Endodermal cell (in vitro differentiated cells): ENCODE data around the gene ROBO1. TPM values are rescaled to one million over a fixed set of nuclear protein-coding genes. Genes with fewer than 3 reads are reported as not detected.
"Not testable (repeated sequence)": the region's sequence is repeated elsewhere in the genome, so short reads cannot be mapped to it uniquely, and the experiment has no call there.

Experiments
- DNase-seq: peaks from one replicate; pipeline ENCODE4 v3.0.0-alpha.2; 2017
- H3K27ac ChIP-seq: 2 replicates; pipeline ENCODE4 v1.5.1; 2013; ENCODE audit warnings: mild to moderate bottlenecking, low read depth, low read length, moderate library complexity
- H3K27me3 ChIP-seq: 2 replicates; pipeline ENCODE4 v1.6.1; 2013; ENCODE audit warnings: mild to moderate bottlenecking, low read length, moderate library complexity; ENCODE audit not compliant: insufficient read depth, control insufficient read depth, poor library complexity, severe bottlenecking
- H3K36me3 ChIP-seq: 2 replicates; pipeline ENCODE4 v1.7.0; 2013; ENCODE audit warnings: mild to moderate bottlenecking, low read length, moderate library complexity; ENCODE audit not compliant: control insufficient read depth, insufficient read depth
- H3K4me1 ChIP-seq: one replicate; pipeline ENCODE4 v1.7.0; 2013; ENCODE audit warnings: low read length; ENCODE audit not compliant: control insufficient read depth, insufficient read depth
- H3K4me3 ChIP-seq: 2 replicates; pipeline ENCODE4 v1.5.1; 2013; ENCODE audit warnings: mild to moderate bottlenecking, low read length, moderate library complexity
- H3K9ac ChIP-seq: 2 replicates; pipeline ENCODE4 v1.6.1; 2013; ENCODE audit warnings: mild to moderate bottlenecking, low read length, moderate library complexity; ENCODE audit not compliant: poor library complexity, severe bottlenecking; ENCODE audit errors: extremely low read depth
- H3K9me3 ChIP-seq: 2 replicates; pipeline ENCODE4 v1.6.1; 2013; ENCODE audit warnings: mild to moderate bottlenecking, low read length, moderate library complexity; ENCODE audit not compliant: control insufficient read depth
- H3K27ac Mint-ChIP-seq: 2 replicates; pipeline ENCODE4 v1.8.0; 2020; ENCODE audit warnings: mixed read lengths
- H3K27me3 Mint-ChIP-seq: 2 replicates; pipeline ENCODE4 v1.8.0; 2021; ENCODE audit warnings: mild to moderate bottlenecking, mixed read lengths; ENCODE audit not compliant: insufficient read depth
- H3K36me3 Mint-ChIP-seq: 2 replicates; pipeline ENCODE4 v1.8.0; 2020; ENCODE audit warnings: low read depth, mixed read lengths
- H3K4me1 Mint-ChIP-seq: 2 replicates; pipeline ENCODE4 v1.8.0; 2020; ENCODE audit warnings: mixed read lengths
- H3K4me3 Mint-ChIP-seq: 2 replicates; pipeline ENCODE4 v1.8.0; 2020; ENCODE audit warnings: mild to moderate bottlenecking, moderate library complexity, mixed read lengths
- H3K9me3 Mint-ChIP-seq: 2 replicates; pipeline ENCODE4 v1.8.0; 2020; ENCODE audit warnings: mild to moderate bottlenecking, mixed read lengths
- WGBS, 2 experiments: methylation state at CpG; one replicate each; pipeline versions ENCODE4 v1.1.5 to v1.1.7; 2013; ENCODE audit warnings: missing lambda C conversion rate in 2 of 2, mixed read lengths in 1 of 2; ENCODE audit not compliant: insufficient coverage in 1 of 2, insufficient read length in 1 of 2; 5-methylcytosine and 5-hydroxymethylcytosine counted together
- total RNA-seq, 2 donors: library from RNA; stranded (reverse); fragmentation: NEBNext Ultra II Directional in 1 of 2; extraction: Animal tissue kit (Norgen Biotek cat#: 25700) in 1 of 2; gene quantifications; 2 replicates in 1 of 2; 3 replicates in 1 of 2; pipeline ENCODE4 v1.2.1, GENCODE V29; 2021
- TF ChIP-seq, protein P1 (sequence below): fragments of 200-600 bp; sonication (generic); conservative IDR thresholded peaks from 2 replicates; pipeline ENCODE4 v1.5.0; 2021; ENCODE audit warnings: antibody characterized with exemption, mild to moderate bottlenecking

The ROBO1 gene
- total RNA-seq, 2 donors from 2014 or later = 74.8 to 75.9 TPM

DNA sequence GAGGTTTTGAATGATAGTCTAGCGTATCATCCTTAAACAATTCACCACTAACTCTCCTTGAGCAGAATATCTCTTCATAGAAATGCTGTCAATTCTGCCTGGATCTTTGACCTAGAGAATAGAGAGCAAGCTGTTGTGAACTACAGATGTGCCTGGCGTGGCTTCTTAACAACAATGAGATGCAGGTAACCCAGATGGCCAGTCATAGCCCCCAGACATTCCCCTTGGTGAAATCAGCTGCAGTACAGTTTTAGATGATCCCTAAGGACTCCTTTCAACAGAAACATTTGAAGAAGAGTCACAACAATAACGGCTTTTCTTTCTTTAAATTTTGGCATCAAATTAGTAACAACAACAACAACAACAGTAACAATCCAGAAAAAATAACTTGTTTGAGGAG lies 1041.3 kb downstream of the ROBO1 start:
- H3K4me3 Mint-ChIP-seq = no peak overlapping the region
- 64 to 84% methylated on average over 1 to 3 of the region's 3 CpGs for WGBS, 2 experiments
- DNase-seq = no peak
- TF ChIP-seq, protein P1, sequence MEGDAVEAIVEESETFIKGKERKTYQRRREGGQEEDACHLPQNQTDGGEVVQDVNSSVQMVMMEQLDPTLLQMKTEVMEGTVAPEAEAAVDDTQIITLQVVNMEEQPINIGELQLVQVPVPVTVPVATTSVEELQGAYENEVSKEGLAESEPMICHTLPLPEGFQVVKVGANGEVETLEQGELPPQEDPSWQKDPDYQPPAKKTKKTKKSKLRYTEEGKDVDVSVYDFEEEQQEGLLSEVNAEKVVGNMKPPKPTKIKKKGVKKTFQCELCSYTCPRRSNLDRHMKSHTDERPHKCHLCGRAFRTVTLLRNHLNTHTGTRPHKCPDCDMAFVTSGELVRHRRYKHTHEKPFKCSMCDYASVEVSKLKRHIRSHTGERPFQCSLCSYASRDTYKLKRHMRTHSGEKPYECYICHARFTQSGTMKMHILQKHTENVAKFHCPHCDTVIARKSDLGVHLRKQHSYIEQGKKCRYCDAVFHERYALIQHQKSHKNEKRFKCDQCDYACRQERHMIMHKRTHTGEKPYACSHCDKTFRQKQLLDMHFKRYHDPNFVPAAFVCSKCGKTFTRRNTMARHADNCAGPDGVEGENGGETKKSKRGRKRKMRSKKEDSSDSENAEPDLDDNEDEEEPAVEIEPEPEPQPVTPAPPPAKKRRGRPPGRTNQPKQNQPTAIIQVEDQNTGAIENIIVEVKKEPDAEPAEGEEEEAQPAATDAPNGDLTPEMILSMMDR = no peak
- H3K9me3 Mint-ChIP-seq = no peaks in the 10 kb centered on the region
- peaks cover 3% of the 10 kb centered on the region for H3K4me1 ChIP-seq
- peaks cover 35% of the 10 kb centered on the region for H3K4me1 Mint-ChIP-seq
- no peaks in the 10 kb centered on the region for H3K36me3 ChIP-seq
- no peaks in the 10 kb centered on the region for H3K36me3 Mint-ChIP-seq
- no peaks in the 10 kb centered on the region for H3K27me3 ChIP-seq
- no peak overlapping the region for H3K9ac ChIP-seq
- H3K27me3 Mint-ChIP-seq = no peaks in the 10 kb centered on the region
- H3K4me3 ChIP-seq = no peak overlapping the region
- peak overlapping the region; percentile 62 for H3K27ac ChIP-seq
- no peaks in the 10 kb centered on the region for H3K9me3 ChIP-seq
- peak overlapping the region; percentile 50 for H3K27ac Mint-ChIP-seq

DNA sequence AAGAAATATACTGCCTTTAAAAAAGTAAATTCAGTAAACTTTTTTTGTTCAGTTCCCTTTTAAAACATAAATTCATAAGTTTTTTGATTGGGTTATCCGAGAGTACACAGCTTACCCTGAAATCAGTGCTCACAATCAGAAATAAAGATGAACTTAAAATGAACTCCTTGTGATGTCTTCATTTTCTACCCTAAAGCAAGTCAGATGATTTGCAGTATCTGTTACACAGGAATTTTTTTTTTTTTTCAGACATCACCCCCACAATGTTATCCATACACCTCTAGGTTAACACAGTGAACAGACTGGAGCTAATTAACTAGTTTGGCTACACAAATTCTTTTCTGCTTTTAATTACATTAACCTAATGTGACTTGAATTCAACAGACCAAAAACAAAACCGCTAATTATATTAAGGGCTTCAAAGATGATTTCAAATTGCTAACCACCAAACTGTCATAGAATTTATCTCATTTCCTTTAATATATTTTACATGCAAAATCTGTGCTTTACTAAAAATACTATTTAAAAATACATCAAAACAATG lies 1042.0 kb downstream of the ROBO1 start:
- peaks cover 2% of the 10 kb centered on the region for H3K36me3 Mint-ChIP-seq
- H3K27ac Mint-ChIP-seq = peak overlapping the region; percentile 56
- no peaks in the 10 kb centered on the region for H3K27me3 Mint-ChIP-seq
- peaks cover 35% of the 10 kb centered on the region for H3K4me1 Mint-ChIP-seq
- no peak overlapping the region for H3K4me3 Mint-ChIP-seq
- Histone ChIP-seq H3K9ac (no peak overlapping the region), H3K27ac (peak overlapping the region; percentile 79), H3K4me3 (no peak overlapping the region), H3K4me1 (peaks cover 3% of the 10 kb centered on the region), H3K27me3 (no peaks in the 10 kb centered on the region), H3K36me3 (no peaks in the 10 kb centered on the region), H3K9me3 (no peaks in the 10 kb centered on the region)
- WGBS, 2 experiments = 94 to 100% methylated on average over 1 to 2 of the region's 2 CpGs
- DNase-seq = no peak
- H3K9me3 Mint-ChIP-seq = no peaks in the 10 kb centered on the region
- TF ChIP-seq, protein P1 = no peak

DNA sequence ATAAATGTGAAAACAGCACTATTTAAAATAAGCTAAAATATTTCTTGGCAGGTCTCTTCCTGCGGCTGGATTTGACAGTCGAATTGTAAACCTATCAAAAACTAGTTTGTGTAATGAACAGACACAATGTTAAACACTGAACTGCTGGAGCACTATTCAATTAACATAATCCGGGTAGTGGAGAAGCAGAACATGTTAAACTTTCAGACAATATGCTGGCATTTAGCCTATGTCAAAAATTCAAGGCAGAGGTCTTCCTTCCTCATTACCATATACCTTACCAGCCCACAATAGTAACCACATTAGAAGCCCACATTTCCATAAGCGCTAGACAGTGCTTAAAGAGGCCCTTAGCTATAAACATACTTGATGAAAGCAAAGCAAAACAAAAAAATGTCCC lies 1042.9 kb downstream of the ROBO1 start:
- TF ChIP-seq, protein P1 = no peak
- WGBS, 2 experiments = 60 to 69% methylated on average over 2 to 4 of the region's 4 CpGs
- no peaks in the 10 kb centered on the region for H3K27me3 Mint-ChIP-seq
- H3K4me3 ChIP-seq = no peak overlapping the region
- peaks cover 2% of the 10 kb centered on the region for H3K36me3 Mint-ChIP-seq
- no peaks in the 10 kb centered on the region for H3K27me3 ChIP-seq
- H3K36me3 ChIP-seq = no peaks in the 10 kb centered on the region
- H3K4me3 Mint-ChIP-seq = no peak overlapping the region
- no peaks in the 10 kb centered on the region for H3K9me3 ChIP-seq
- peak overlapping the region; percentile 57 for H3K27ac Mint-ChIP-seq
- H3K9me3 Mint-ChIP-seq = no peaks in the 10 kb centered on the region
- no peak for DNase-seq
- peak overlapping the region; percentile 79 for H3K27ac ChIP-seq
- H3K4me1 ChIP-seq = peaks cover 3% of the 10 kb centered on the region
- H3K9ac ChIP-seq = no peak overlapping the region
- H3K4me1 Mint-ChIP-seq = peaks cover 33% of the 10 kb centered on the region

DNA sequence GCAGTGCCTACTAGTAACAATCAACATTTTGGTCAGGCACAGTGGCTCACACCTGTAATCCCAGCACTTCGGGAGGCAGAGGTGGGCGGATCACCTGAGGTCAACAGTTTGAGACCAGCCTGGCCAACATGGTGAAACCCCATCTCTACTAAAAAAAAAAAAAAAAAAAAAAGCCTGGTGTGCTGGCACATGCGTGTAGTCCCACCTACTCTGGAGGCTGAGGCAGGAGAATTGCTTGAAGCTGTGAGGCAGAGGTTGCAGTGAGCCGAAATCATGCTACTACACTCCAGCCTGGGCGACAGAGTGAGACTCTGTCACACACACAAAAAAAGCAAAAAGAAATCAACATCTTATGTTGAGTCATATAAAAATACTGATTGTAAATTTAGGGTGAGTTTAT lies 1043.4 kb downstream of the ROBO1 start:
- peaks cover 31% of the 10 kb centered on the region for H3K4me1 Mint-ChIP-seq
- H3K27ac ChIP-seq = peak overlapping the region; percentile 79
- peak overlapping the region; percentile 61 for H3K27ac Mint-ChIP-seq
- not testable (repeated sequence) for H3K4me3 Mint-ChIP-seq, H3K9me3 ChIP-seq, H3K9ac ChIP-seq, H3K4me3 ChIP-seq, H3K27me3 Mint-ChIP-seq, H3K36me3 Mint-ChIP-seq, H3K4me1 ChIP-seq, DNase-seq, H3K9me3 Mint-ChIP-seq, H3K27me3 ChIP-seq, H3K36me3 ChIP-seq
- WGBS, 2 experiments = 83% methylated on average over 5 of the region's 5 CpGs; no CpG with 5 or more reads in 1 of the 2 experiments
